OCI-LY1 (cell line): ENCODE results near the gene IFT43.

Experiments
- H2AFZ ChIP-seq: fragments of 200-600 bp; sonication (generic), shearing (Covaris generic); 2 replicates; pipeline ENCODE4 v1.6.0; 2014; ENCODE audit warnings: antibody characterized with exemption, mild to moderate bottlenecking, low read length
- H3F3A ChIP-seq: fragments of 200-600 bp; sonication (generic), shearing (Covaris generic); 2 replicates; pipeline ENCODE4 v1.6.0; 2014; ENCODE audit warnings: mild to moderate bottlenecking, antibody characterized with exemption, low read length, moderate library complexity; ENCODE audit not compliant: insufficient read depth
- H3K27ac ChIP-seq: fragments of 200-600 bp; sonication (generic); 2 replicates; pipeline ENCODE4 v1.5.1; 2014; ENCODE audit warnings: low read length, mixed run types, mild to moderate bottlenecking, low read depth; ENCODE audit not compliant: poor library complexity, severe bottlenecking
- H3K27me3 ChIP-seq: fragments of 200-600 bp; sonication (generic); 2 replicates; pipeline ENCODE4 v1.6.0; 2014; ENCODE audit warnings: antibody characterized with exemption, mild to moderate bottlenecking, low read length, moderate library complexity; ENCODE audit not compliant: insufficient read depth
- H3K36me3 ChIP-seq: fragments of 200-600 bp; sonication (generic); 2 replicates; pipeline ENCODE4 v1.6.1; 2014; ENCODE audit warnings: mild to moderate bottlenecking, antibody characterized with exemption, low read length, moderate library complexity, mixed read lengths; ENCODE audit not compliant: insufficient read depth
- H3K4me1 ChIP-seq: fragments of 200-600 bp; sonication (generic); 2 replicates; pipeline ENCODE4 v1.5.1; 2014; ENCODE audit warnings: mild to moderate bottlenecking, low read length, moderate library complexity; ENCODE audit not compliant: insufficient read depth, severe bottlenecking
- H3K4me2 ChIP-seq: fragments of 200-600 bp; sonication (generic), shearing (Covaris generic); 2 replicates; pipeline ENCODE4 v1.6.1; 2014; ENCODE audit warnings: low read length
- H3K4me3 ChIP-seq: fragments of 200-600 bp; sonication (generic); 2 replicates; pipeline ENCODE4 v1.5.1; 2014; ENCODE audit warnings: low read length, low read depth, mild to moderate bottlenecking, mixed read lengths; ENCODE audit not compliant: poor library complexity, severe bottlenecking
- H3K79me2 ChIP-seq: fragments of 200-600 bp; shearing (Covaris generic); 2 replicates; pipeline ENCODE4 v1.6.1; 2016; ENCODE audit warnings: mixed run types, low read length, mixed read lengths; ENCODE audit not compliant: insufficient read depth
- H3K9ac ChIP-seq: fragments of 200-600 bp; sonication (generic), shearing (Covaris generic); 2 replicates; pipeline ENCODE4 v1.6.1; 2014; ENCODE audit warnings: mild to moderate bottlenecking, low read length, mixed read lengths
- H3K9me2 ChIP-seq: fragments of 200-600 bp; sonication (generic), shearing (Covaris generic); 2 replicates; pipeline ENCODE4 v1.6.1; 2014; ENCODE audit warnings: low read depth, mild to moderate bottlenecking, low read length, mixed read lengths
- H3K9me3 ChIP-seq: fragments of 200-600 bp; shearing (Covaris generic); 2 replicates; pipeline ENCODE4 v1.6.1; 2014; ENCODE audit warnings: low read length, mixed read lengths
- H4K20me1 ChIP-seq: fragments of 200-600 bp; sonication (generic), shearing (Covaris generic); 2 replicates; pipeline ENCODE4 v1.6.0; 2016; ENCODE audit warnings: mild to moderate bottlenecking, low read length; ENCODE audit not compliant: insufficient read depth
- CTCF ChIP-seq: fragments of 200-600 bp; sonication (generic), shearing (Covaris generic); IDR thresholded peaks from 2 replicates; pipeline ENCODE4 v1.5.1; 2017; ENCODE audit warnings: mild to moderate bottlenecking, antibody characterized with exemption, low read length, moderate library complexity, mixed read lengths
- EZH2 ChIP-seq: fragments of 200-600 bp; sonication (generic), shearing (Covaris generic); IDR thresholded peaks from 2 replicates; pipeline ENCODE4 v1.8.0; 2017; ENCODE audit warnings: borderline replicate concordance, mixed run types, mild to moderate bottlenecking, antibody characterized with exemption, low read length, moderate library complexity, mixed read lengths

IFT43 gene

GRCh38 chr14:75972801-75973421, 12.7 kb upstream of the IFT43 start:
- no peak overlapping the region for H3K27ac ChIP-seq
- H3K4me3 ChIP-seq = no peak overlapping the region
- H3K4me2 ChIP-seq = no peak overlapping the region
- H3K79me2 ChIP-seq = no peaks in the 10 kb centered on the region
- H3K9me3 ChIP-seq = no peaks in the 10 kb centered on the region
- no peaks in the 10 kb centered on the region for H3K36me3 ChIP-seq
- no peaks in the 10 kb centered on the region for H3F3A ChIP-seq
- H3K9ac ChIP-seq = no peak overlapping the region
- TF ChIP-seq EZH2 = no peak
- no peak for TF ChIP-seq CTCF
- H2AFZ ChIP-seq = no peak overlapping the region
- no peaks in the 10 kb centered on the region for H4K20me1 ChIP-seq
- no peaks in the 10 kb centered on the region for H3K9me2 ChIP-seq
- H3K4me1 ChIP-seq = peaks cover 9% of the 10 kb centered on the region
- no peaks in the 10 kb centered on the region for H3K27me3 ChIP-seq

GRCh38 chr14:75976826-75977581, 8.6 kb upstream of the IFT43 start:
- no peak overlapping the region for H2AFZ ChIP-seq
- no peaks in the 10 kb centered on the region for H4K20me1 ChIP-seq
- no peaks in the 10 kb centered on the region for H3K36me3 ChIP-seq
- no peak overlapping the region for H3K4me3 ChIP-seq
- no peaks in the 10 kb centered on the region for H3K27me3 ChIP-seq
- H3K9me3 ChIP-seq = no peaks in the 10 kb centered on the region
- H3K9me2 ChIP-seq = no peaks in the 10 kb centered on the region
- no peak for TF ChIP-seq EZH2
- TF ChIP-seq CTCF = no peak
- peaks cover 38% of the 10 kb centered on the region for H3K4me1 ChIP-seq
- no peak overlapping the region for H3K9ac ChIP-seq
- no peaks in the 10 kb centered on the region for H3K79me2 ChIP-seq
- H3K27ac ChIP-seq = no peak overlapping the region
- no peaks in the 10 kb centered on the region for H3F3A ChIP-seq
- no peak overlapping the region; the same call in 1 of the 2 replicates for H3K4me2 ChIP-seq

- Histone ChIP-seq H2AFZ (no peak overlapping the region), H3K27ac (no peak overlapping the region), H3K9me2 (no peaks in the 10 kb centered on the region), H3F3A (no peaks in the 10 kb centered on the region), H3K36me3 (no peaks in the 10 kb centered on the region), H3K9ac (no peak overlapping the region), H3K4me1 (peaks cover 41% of the 10 kb centered on the region), H3K4me2 (no peak overlapping the region), H3K9me3 (no peaks in the 10 kb centered on the region), H4K20me1 (no peaks in the 10 kb centered on the region), H3K4me3 (no peak overlapping the region), H3K27me3 (no peaks in the 10 kb centered on the region), H3K79me2 (no peaks in the 10 kb centered on the region)
- TF ChIP-seq CTCF (no peak), EZH2 (no peak)
Observed at GRCh38 chr14:75977582-75977943, 8.0 kb upstream of the IFT43 start.
